HG03575 (cell line): ENCODE measurements around the gene MCF2L.

Source experiments
- ATAC-seq: cut with Tn5 transposase; IDR thresholded peaks from one replicate; pipeline ENCODE4 v1.9.1; 2021; ENCODE audit not compliant: unreplicated experiment, insufficient number of reproducible peaks, low FRiP score; ENCODE audit errors: extremely low read depth

MCF2L gene

DNA sequence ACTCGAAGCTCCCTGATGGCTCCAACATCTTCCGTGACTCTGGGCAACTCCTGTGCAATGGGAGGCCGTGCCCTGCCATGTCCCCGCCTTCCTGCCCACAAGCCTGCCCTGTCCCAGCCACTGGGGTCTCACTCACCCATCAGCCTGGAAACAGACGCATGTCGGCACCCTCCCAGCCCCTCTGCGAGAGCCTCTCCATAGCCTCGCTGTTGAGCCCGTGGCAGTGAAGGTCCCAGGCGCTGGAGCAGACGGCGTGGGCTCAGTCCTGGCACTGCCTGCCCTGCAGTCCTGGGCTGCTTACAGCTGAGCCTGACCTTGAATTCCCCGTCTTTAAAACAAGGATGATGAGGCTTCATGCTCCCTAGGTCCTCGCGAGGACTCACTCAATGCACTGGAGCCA lies 37.0 kb downstream of the MCF2L start:
- no peak for ATAC-seq

- no peak for ATAC-seq
These were observed 37.6 kb downstream of the MCF2L start for GRCh38 chr13:113006660-113007059.

DNA sequence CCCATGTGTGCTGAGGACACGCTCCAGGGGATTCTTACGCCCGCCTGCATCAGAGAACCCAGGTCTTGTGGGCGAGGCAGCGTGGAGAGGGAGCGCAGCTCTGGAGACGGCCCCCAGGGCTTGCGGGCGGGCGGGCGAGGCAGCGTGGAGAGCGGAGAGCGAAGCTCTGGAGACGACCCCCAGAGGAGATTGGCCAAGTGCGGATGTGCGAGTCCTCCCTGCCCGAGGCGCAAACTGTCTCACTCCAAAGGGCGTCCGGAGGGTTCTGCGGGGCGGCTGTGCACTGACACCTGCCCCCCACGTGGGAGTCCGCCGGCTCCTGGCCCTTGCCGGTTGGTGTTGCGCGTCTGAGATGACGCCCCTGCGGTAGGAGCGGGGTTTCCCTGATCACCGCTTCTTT lies 39.8 kb downstream of the MCF2L start:
- ATAC-seq: no peak

- no peak for ATAC-seq
These were observed 40.9 kb downstream of the MCF2L start for GRCh38 chr13:113009743-113010509.

GRCh38 chr13:113010510-113010865 lies 41.5 kb downstream of the MCF2L start:
- ATAC-seq: no peak

DNA sequence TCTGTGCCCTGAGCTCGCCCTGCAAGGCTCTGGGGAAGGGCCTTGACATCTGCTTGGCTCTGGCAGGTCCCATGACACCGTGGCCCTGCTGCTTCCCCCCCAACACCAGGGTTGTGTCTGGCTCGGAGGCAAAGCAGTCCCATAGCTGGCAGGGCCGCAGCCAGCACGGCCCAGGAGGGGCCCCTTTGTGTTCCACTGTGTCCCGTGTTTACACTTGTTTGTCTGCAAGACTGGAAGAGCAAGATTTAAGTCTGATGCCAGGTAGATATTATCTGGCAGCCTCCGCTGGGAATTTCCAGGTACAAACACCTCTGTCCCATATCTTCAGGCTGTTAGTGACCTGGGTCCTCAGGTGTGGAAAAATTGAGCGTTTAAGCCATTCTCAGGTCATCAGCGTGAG lies 44.3 kb downstream of the MCF2L start:
- no peak for ATAC-seq

- ATAC-seq: no peak
These were observed 45.1 kb downstream of the MCF2L start for GRCh38 chr13:113013878-113014751.

DNA sequence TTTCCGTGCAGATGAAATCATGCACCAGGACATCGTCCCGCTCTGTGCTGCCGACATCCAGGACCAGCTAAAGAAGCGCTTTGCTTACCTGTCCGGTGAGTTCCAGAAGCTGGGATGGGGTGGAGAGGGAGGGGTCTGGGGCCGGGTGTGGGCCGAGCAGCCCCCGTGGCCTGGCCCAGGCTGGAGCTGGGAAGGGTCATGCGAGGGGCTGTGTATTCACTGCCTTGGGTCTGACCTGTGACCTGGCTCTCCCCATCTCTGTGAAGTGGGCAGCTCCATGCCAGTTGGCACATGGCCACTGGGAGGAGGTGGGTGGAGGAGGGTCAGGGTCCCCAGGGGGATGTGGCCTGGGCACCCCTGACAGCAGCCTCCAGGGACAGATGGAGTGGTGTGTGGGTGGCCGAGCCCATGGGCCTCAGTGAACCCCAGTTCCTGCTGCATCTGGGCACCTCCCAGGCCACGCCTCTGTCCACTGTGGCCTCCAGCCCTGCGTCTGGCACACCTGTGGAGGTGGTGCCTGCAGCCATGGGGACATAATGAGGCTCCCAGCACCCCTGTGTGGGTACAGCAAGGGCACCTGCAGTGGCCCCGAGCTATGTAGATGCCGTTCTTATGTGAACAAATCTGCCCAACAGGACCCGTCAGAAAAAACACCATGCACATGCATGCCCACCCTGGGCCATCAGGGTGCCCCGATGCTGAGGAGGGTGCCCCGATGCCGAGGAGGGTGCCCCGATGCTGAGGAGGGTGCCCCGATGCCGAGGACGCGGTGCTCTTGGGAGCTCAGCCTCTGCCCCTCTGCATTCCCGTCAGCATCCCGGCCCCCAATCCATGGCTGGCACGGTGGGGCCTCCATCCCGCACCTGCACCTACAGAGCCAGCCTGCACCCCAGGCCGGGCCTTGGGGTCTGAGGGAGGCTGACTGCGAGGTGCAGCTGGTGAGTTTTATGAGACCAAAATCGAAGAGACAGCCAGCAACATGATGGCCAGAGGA lies 46.0 kb downstream of the MCF2L start:
- ATAC-seq: no peak

- no peak for ATAC-seq
These were observed 47.0 kb downstream of the MCF2L start for GRCh38 chr13:113015826-113016525.

DNA sequence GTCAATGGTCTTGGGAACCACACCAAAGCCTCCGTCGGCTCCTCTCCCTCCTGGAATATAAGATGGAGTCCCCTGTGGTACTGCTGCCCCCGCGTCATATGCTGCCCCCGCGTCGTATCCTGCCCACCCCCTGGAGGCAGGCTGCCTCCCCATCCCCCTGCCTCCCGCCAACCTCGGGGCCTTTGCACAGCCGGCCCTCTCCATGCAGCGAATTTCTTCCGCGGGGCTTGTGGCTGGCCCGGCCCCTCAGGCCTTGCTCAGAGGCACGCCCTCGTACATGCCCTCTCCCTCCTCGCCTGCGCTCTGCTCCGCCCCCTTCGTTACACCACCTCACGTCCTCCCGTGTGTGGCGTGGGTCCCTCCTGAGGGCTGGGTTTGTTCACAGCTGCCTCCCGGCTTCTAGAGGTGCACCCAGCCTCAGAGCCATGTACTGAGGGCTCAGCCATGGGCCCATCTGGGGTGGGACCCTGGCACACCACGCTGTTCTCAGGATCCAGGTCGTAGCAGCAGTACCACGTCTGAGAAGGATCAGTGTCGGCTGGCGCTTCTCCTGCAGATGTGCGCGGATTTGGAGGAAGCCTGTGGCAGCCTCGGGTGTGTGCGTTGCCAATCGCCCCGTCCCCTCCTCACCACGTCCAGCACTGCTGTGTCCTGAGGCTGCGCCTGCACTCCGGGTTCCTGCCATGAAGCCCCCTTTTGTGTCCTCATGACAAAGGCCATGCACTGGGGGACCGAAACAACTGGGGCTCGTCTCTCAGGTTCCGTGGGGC lies 47.7 kb downstream of the MCF2L start:
- no peak for ATAC-seq

- no peak for ATAC-seq
These were observed 48.6 kb downstream of the MCF2L start for GRCh38 chr13:113017506-113018215.

DNA sequence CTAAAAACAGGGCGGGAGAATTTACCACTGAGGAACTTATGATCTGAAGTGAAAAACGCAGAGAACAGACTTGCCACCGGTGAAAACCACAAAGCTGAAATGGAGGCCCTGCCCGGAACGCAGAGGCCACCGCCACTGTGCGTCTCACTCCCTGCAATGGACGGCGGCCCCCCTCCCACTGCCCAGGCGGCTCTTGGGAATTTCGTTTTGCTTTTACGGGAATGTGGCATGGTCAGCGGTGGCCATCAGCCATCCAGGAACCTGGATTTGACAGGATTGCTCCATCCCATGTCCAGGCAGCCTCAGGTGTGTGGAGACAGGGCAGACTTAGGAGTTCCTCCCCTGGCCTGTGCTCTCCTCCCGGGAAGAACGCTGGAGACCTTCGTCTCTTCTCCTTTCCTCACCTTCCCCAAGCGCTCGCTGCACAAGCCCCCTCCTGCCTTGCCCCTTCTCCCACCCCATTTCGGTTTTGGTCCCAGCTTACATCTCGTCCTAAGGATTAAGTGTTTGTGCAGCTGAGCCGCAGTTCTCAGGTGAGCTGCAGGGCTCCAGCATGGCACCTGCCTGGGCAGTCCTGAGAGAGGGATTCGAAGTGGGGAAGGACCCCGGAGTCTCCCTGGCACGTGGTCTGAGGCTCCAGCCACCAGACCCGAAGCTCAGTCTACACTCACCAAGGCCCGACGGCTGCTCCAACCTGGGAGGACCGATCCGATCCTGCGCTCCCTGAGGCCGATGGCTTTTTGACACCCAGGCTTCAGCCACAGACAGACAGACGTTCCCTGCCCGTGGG lies 49.9 kb downstream of the MCF2L start:
- no peak for ATAC-seq

DNA sequence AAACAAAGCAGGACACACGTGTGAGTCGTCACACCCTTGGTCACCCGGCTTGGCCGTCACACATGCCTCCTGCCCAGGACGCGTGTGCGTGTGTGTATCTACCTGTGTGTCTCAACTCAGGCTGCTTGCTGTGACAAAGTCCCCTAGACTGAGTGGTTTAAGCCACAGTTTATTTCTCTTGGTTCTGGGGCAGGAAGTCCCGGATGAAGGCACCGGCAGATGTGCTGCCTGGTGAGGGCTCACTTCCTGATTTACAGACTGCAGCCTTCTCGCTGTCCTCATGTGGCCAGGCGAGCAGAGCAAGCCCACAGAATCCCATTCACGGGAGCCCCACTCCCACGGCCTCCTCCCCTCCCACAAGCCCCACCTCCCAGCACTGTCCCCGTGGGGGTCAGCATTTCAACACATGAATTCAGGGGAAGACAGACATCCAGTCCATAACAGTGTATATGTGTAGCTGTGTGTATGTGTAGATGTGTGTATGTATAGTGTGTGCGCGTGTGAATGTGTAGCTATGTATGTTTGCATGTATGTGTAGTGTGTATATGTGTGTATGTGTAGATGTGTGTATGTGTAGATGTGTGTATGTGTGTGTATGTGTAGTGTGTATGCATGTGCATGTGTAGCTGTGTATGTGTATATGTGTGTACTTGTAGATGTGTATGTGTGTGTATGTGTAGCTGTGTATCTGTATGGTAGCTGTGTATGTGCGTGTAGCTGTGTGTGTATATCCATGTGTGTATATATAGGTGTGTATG lies 51.5 kb downstream of the MCF2L start:
- no peak for ATAC-seq

GRCh38 chr13:113021391-113021790 lies 52.4 kb downstream of the MCF2L start:
- no peak for ATAC-seq

DNA sequence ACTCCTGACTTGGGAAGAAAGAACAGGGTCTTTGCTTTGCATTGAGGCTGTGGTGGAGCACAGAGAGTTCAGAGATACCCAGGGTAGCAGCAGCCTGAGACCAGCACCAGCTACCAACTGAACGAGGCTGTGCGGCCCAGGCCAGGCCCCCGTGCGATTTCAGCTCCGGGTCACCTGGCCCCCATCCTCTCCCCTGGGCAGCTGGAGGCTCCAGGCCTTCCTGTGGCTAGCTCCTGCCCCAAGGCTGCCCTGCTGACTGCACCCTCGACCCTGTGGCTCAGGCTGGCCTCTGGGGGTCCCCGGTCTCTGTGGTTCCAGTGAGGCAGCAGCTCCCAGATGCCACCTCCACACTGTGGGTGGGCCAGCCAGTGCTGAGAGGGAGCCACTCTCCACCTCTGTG lies 52.8 kb downstream of the MCF2L start:
- ATAC-seq: no peak

DNA sequence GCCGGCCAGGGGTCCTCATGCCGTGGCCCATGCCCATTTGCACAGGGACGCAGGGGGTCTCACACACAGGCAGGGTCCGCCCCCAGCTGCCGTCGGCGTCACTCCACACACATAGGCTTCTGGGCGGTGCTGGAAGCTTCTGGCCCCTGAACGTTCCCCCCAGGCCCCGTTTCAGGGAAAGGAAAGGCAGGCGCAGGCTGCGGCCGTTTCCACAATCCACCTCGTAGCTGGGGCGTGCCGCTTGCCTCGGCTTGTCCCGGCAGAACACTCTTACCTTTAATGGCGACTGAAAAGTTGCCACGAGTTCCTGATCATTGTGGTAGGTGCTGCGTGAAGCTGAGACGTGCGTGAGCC lies 53.4 kb downstream of the MCF2L start:
- no peak for ATAC-seq
